Measurements from ENCODE around the gene ADPRS.

ADPRS gene

GRCh38 chr1:36133484-36133883 is 44.8 kb downstream of the ADPRS start:
- no peak for DNase-seq (ENCODE audit: low read depth in 3 of 3)

- no peak for DNase-seq (ENCODE audit: low read depth in 3 of 3)
These were observed 45.3 kb downstream of the ADPRS start for GRCh38 chr1:36134031-36134430.

GRCh38 chr1:36134505-36135329 is 46.0 kb downstream of the ADPRS start:
- no peak for DNase-seq (ENCODE audit: low read depth in 3 of 3)

GRCh38 chr1:36135330-36135667 is 46.6 kb downstream of the ADPRS start:
- no peak for DNase-seq (ENCODE audit: low read depth in 3 of 3)

- no peak for DNase-seq (ENCODE audit: low read depth in 3 of 3)
These were observed 47.1 kb downstream of the ADPRS start for GRCh38 chr1:36135796-36136195.

- no peak for DNase-seq (ENCODE audit: low read depth in 3 of 3)
These were observed 47.8 kb downstream of the ADPRS start for GRCh38 chr1:36136535-36136934.

GRCh38 chr1:36137226-36137625 is 48.5 kb downstream of the ADPRS start:
- DNase-seq (ENCODE audit: low read depth in 3 of 3) = no peak

- DNase-seq (ENCODE audit: low read depth in 3 of 3) = no peak
These were observed 49.1 kb downstream of the ADPRS start for GRCh38 chr1:36137776-36138175.

- no peak for DNase-seq (ENCODE audit: low read depth in 3 of 3)
These were observed 50.8 kb downstream of the ADPRS start for GRCh38 chr1:36139521-36139920.

- no peak for DNase-seq (ENCODE audit: low read depth in 3 of 3)
These were observed 53.4 kb downstream of the ADPRS start for GRCh38 chr1:36142121-36142520.

GRCh38 chr1:36143424-36143823 is 54.7 kb downstream of the ADPRS start:
- no peak for DNase-seq (ENCODE audit: low read depth in 3 of 3)

Measured in stimulated activated CD4-positive, alpha-beta T cell treated with anti-CD3 and anti-CD28 coated beads, TNF-alpha, amount 100 ng/mL, for 48 hours (primary cell).